Islet of Langerhans (tissue), 1 donor: ENCODE results near the gene BNIP3.

Experiments
- FAIRE-seq: peaks from one replicate; lab custom pipeline; 2011; peaks lifted over from hg19 to GRCh38; lab: Jason Lieb, UNC

The BNIP3 gene

GRCh38 chr10:131981429-131982184 is at the start of gene BNIP3:
Gene BNIP3 (minus strand): TSS chr10:131981923. CDS start chr10:131981806, 117 bp downstream.
- no peak for FAIRE-seq

- no peak for FAIRE-seq
Observed at GRCh38 chr10:132030898-132031463, 49.3 kb upstream of the BNIP3 start.

DNA sequence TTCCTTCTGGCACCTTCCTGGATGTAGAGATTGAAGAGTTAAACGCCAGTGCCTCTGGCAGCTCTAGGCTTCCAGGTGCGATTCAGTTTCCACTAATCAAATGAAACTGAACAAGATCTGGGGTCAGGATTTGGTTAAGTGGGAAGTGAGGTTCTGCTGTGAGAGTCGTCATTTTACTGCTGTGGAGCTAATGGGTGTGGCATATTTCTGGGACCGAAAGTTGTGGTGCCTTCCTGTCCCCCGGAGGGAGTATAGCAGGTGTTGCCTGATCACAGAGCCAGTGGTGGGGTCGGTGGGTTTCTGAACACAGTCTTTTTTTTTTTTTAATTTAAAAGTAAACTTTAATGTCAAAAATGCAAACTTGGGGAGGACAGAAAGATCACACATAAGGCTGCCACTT is 47.0 kb upstream of the BNIP3 start:
- no peak for FAIRE-seq

GRCh38 chr10:132027423-132027983 is 45.8 kb upstream of the BNIP3 start:
- FAIRE-seq, result no peak

GRCh38 chr10:132023092-132023811 is 41.5 kb upstream of the BNIP3 start:
- peak; percentile 71 for FAIRE-seq

- no peak for FAIRE-seq
Observed at GRCh38 chr10:132022241-132022640, 40.5 kb upstream of the BNIP3 start.

GRCh38 chr10:132021504-132022143 is 39.9 kb upstream of the BNIP3 start:
- no peak for FAIRE-seq

DNA sequence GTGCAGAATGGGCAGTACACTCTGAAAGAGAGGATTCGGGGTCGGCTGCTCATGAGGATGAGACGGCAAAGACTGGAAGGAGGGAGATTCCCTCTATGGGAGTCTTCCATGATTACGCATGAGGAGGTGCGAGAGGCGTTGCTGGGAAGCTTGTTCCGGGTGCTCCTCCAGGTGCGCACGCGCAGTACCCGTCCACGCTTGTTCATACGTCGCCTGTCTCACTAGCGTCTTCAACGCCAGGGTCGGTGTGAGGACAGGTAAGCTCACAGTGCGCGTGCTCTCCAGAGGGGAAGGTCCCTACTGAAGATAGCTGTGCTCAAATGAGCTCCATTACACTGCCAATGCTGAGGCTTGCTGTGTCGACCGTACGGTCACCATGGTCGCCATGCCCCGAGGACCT is 39.3 kb upstream of the BNIP3 start:
- no peak for FAIRE-seq

GRCh38 chr10:132020456-132020855 is 38.7 kb upstream of the BNIP3 start:
- no peak for FAIRE-seq

GRCh38 chr10:132019366-132019765 is 37.6 kb upstream of the BNIP3 start:
- FAIRE-seq, result no peak

GRCh38 chr10:132018446-132018845 is 36.7 kb upstream of the BNIP3 start:
- no peak for FAIRE-seq

DNA sequence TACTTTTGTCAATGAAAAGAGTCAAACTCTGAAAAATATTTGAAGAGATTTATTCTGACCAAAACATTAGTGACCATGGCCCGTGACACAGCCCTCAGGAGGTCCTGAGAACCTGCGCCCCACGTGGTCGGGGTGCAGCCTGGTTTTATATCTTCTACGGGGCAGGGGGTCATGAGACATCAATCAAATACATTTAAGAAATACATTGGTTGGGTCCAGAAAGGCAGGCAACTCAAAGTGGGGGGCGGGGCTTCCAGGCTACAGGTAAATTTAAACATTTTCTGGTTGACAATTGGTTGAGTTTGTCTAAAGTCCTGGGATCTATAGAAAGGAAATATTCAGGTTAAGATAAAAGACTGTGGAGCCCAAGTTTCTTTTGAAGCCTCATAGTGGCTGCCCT is 34.8 kb upstream of the BNIP3 start:
- no peak for FAIRE-seq

- FAIRE-seq, result no peak
Observed at GRCh38 chr10:132011445-132011844, 29.7 kb upstream of the BNIP3 start.

- FAIRE-seq, result no peak
Observed at GRCh38 chr10:132011024-132011423, 29.3 kb upstream of the BNIP3 start.

- no peak for FAIRE-seq
Observed at GRCh38 chr10:132010483-132010882, 28.8 kb upstream of the BNIP3 start.

DNA sequence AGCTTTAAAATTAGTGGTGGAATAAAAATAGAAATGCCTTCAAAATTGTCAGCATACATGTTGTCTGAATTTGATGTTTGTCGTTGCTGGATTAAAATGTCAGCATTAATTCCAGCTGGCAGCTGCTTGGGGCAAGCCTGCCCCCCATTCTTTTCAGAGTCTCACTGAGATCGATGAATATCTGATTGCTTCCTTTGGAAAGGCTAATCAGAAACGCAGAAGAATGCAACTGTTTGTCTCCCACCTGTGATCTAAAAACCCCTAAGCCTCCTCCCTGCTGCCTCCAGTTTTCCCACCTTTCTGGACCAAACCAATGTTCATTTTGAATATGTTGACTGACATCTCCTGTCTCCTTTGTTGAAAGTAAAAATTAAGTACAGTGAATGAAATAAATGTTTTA is 27.9 kb upstream of the BNIP3 start:
- no peak for FAIRE-seq

GRCh38 chr10:132007681-132008080 is 26.0 kb upstream of the BNIP3 start:
- no peak for FAIRE-seq

GRCh38 chr10:132006966-132007365 is 25.2 kb upstream of the BNIP3 start:
- no peak for FAIRE-seq

DNA sequence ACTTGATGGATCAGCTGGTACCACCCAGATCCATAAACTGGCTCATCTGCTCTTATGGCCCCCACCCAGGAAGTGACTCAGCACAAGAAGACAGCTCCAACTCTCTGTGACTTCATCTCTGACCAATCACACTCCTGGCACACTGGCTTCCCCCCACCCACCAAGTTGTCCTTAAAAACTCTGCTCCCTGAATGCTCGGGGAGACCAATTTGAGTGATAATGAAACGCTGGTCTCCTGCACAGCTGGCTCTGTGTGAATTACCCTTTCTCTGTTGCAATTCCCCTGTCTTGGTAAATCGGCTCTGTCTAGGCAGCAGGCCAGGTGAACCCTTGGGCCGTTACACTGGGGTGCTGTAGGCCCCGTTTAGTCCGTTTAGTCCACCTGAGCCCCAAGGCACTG is 23.4 kb upstream of the BNIP3 start:
- FAIRE-seq, result no peak

GRCh38 chr10:132004052-132004451 is 22.3 kb upstream of the BNIP3 start:
- no peak for FAIRE-seq

- no peak for FAIRE-seq
Observed at GRCh38 chr10:132003282-132003924, 21.7 kb upstream of the BNIP3 start.

- FAIRE-seq, result no peak
Observed at GRCh38 chr10:132002004-132002403, 20.3 kb upstream of the BNIP3 start.
